Measurements from ENCODE around the gene GJC1. TPM values are rescaled to one million over a fixed set of nuclear protein-coding genes. Genes with fewer than 3 reads are reported as not detected.

GJC1 gene
- total RNA-seq, 1 experiment from 2014 or later = 31.6 TPM

- no peak for TF ChIP-seq EZH2 (IDR thresholded peaks at IDR 0.05; ENCODE audit: borderline replicate concordance, low read depth, low read length, poor library complexity, severe bottlenecking)
- TF ChIP-seq, protein P1, sequence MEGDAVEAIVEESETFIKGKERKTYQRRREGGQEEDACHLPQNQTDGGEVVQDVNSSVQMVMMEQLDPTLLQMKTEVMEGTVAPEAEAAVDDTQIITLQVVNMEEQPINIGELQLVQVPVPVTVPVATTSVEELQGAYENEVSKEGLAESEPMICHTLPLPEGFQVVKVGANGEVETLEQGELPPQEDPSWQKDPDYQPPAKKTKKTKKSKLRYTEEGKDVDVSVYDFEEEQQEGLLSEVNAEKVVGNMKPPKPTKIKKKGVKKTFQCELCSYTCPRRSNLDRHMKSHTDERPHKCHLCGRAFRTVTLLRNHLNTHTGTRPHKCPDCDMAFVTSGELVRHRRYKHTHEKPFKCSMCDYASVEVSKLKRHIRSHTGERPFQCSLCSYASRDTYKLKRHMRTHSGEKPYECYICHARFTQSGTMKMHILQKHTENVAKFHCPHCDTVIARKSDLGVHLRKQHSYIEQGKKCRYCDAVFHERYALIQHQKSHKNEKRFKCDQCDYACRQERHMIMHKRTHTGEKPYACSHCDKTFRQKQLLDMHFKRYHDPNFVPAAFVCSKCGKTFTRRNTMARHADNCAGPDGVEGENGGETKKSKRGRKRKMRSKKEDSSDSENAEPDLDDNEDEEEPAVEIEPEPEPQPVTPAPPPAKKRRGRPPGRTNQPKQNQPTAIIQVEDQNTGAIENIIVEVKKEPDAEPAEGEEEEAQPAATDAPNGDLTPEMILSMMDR (conservative IDR thresholded peaks at IDR 0.05; ENCODE audit: low read depth, low read length) = no peak
- ChIA-PET CTCF (no interaction called here), POLR2A (ENCODE audit: low non-redundant PET) (no interaction called here)
- Histone ChIP-seq H3K27me3 (replicated peaks; ENCODE audit: insufficient read depth, low read depth, low read length, poor library complexity) (no peaks in the 10 kb centered on the region), H3K4me3 (ENCODE audit: low read depth, low read length, poor library complexity, severe bottlenecking) (no peak overlapping the region), H3K4me1 (ENCODE audit: insufficient read depth, low read length, poor library complexity, severe bottlenecking) (no peaks in the 10 kb centered on the region), H3K27ac (ENCODE audit: low read depth, low read length, poor library complexity, severe bottlenecking) (no peak overlapping the region), H3K36me3 (ENCODE audit: insufficient read depth, low read length, poor library complexity, severe bottlenecking) (no peaks in the 10 kb centered on the region), H3K9me3 (ENCODE audit: low read depth, low read length, poor library complexity, severe bottlenecking) (no peaks in the 10 kb centered on the region)
- intact Hi-C loops (cut with micrococcal nuclease; ENCODE audit: unreplicated experiment) = no loop called here
- no TSS peak for BruUV-seq (replicated peaks)
- DNase-seq (ENCODE audit: low spot score) = no peak
Observed at GRCh38 chr17:44842748-44843147, 12.7 kb upstream of the GJC1 start.

- no peaks in the 10 kb centered on the region for H3K9me3 ChIP-seq (ENCODE audit: low read depth, low read length, poor library complexity, severe bottlenecking)
- H3K27ac ChIP-seq (ENCODE audit: low read depth, low read length, poor library complexity, severe bottlenecking) = no peak overlapping the region
- no peaks in the 10 kb centered on the region for H3K36me3 ChIP-seq (ENCODE audit: insufficient read depth, low read length, poor library complexity, severe bottlenecking)
- POLR2A ChIA-PET (ENCODE audit: low non-redundant PET) = no interaction called here
- no peaks in the 10 kb centered on the region for H3K4me1 ChIP-seq (ENCODE audit: insufficient read depth, low read length, poor library complexity, severe bottlenecking)
- no peak for TF ChIP-seq EZH2 (IDR thresholded peaks at IDR 0.05; ENCODE audit: borderline replicate concordance, low read depth, low read length, poor library complexity, severe bottlenecking)
- TF ChIP-seq, protein P1 (conservative IDR thresholded peaks at IDR 0.05; ENCODE audit: low read depth, low read length) = no peak
- DNase-seq (ENCODE audit: low spot score) = no peak
- BruUV-seq (replicated peaks) = no TSS peak
- intact Hi-C loops (cut with micrococcal nuclease; ENCODE audit: unreplicated experiment) = no loop called here
- H3K27me3 ChIP-seq (replicated peaks; ENCODE audit: insufficient read depth, low read depth, low read length, poor library complexity) = no peaks in the 10 kb centered on the region
- H3K4me3 ChIP-seq (ENCODE audit: low read depth, low read length, poor library complexity, severe bottlenecking) = no peak overlapping the region
- CTCF ChIA-PET = no interaction called here
Observed at GRCh38 chr17:44840936-44841335, 10.8 kb upstream of the GJC1 start.

- DNase-seq (ENCODE audit: low spot score) = no peak
- CTCF ChIA-PET = no interaction called here
- Histone ChIP-seq H3K36me3 (ENCODE audit: insufficient read depth, low read length, poor library complexity, severe bottlenecking) (no peaks in the 10 kb centered on the region), H3K27me3 (replicated peaks; ENCODE audit: insufficient read depth, low read depth, low read length, poor library complexity) (no peaks in the 10 kb centered on the region), H3K9me3 (ENCODE audit: low read depth, low read length, poor library complexity, severe bottlenecking) (no peaks in the 10 kb centered on the region), H3K4me3 (ENCODE audit: low read depth, low read length, poor library complexity, severe bottlenecking) (no peak overlapping the region), H3K4me1 (ENCODE audit: insufficient read depth, low read length, poor library complexity, severe bottlenecking) (no peaks in the 10 kb centered on the region), H3K27ac (ENCODE audit: low read depth, low read length, poor library complexity, severe bottlenecking) (no peak overlapping the region)
- TF ChIP-seq, protein P1 (conservative IDR thresholded peaks at IDR 0.05; ENCODE audit: low read depth, low read length) = no peak
- no peak for TF ChIP-seq EZH2 (IDR thresholded peaks at IDR 0.05; ENCODE audit: borderline replicate concordance, low read depth, low read length, poor library complexity, severe bottlenecking)
- intact Hi-C loops (cut with micrococcal nuclease; ENCODE audit: unreplicated experiment) = no loop called here
- BruUV-seq (replicated peaks) = no TSS peak
- POLR2A ChIA-PET (ENCODE audit: low non-redundant PET) = no interaction called here
Observed at GRCh38 chr17:44840274-44840673, 10.2 kb upstream of the GJC1 start.
